Adipocyte (in vitro differentiated cells): ENCODE data around the gene CAMK2B.

Experiments used
- DNase-seq: peaks from one replicate; pipeline ENCODE4 v3.0.0-alpha.2; 2015; ENCODE audit warnings: low read depth
- H3K27me3 ChIP-seq: replicated peaks from 2 replicates; pipeline ENCODE4 v1.7.0; 2013; ENCODE audit warnings: mild to moderate bottlenecking, low read length, moderate library complexity; ENCODE audit not compliant: control insufficient read depth, insufficient read depth
- H3K36me3 ChIP-seq: 2 replicates; pipeline ENCODE4 v1.7.0; 2013; ENCODE audit warnings: low read length, mild to moderate bottlenecking, moderate library complexity; ENCODE audit not compliant: control insufficient read depth, insufficient read depth, severe bottlenecking
- H3K4me1 ChIP-seq: 2 replicates; pipeline ENCODE4 v1.7.0; 2013; ENCODE audit warnings: mild to moderate bottlenecking, low read length, moderate library complexity; ENCODE audit not compliant: control insufficient read depth, insufficient read depth
- H3K4me3 ChIP-seq: 2 replicates; pipeline ENCODE4 v1.7.0; 2013; ENCODE audit warnings: mild to moderate bottlenecking, low read length, moderate library complexity
- H3K9ac ChIP-seq: 2 replicates; pipeline ENCODE4 v1.7.0; 2013; ENCODE audit warnings: mild to moderate bottlenecking, low read length, moderate library complexity
- H3K9me3 ChIP-seq: 2 replicates; pipeline ENCODE4 v1.7.0; 2013; ENCODE audit warnings: mild to moderate bottlenecking, low read length, moderate library complexity; ENCODE audit not compliant: control insufficient read depth

Gene CAMK2B

DNA sequence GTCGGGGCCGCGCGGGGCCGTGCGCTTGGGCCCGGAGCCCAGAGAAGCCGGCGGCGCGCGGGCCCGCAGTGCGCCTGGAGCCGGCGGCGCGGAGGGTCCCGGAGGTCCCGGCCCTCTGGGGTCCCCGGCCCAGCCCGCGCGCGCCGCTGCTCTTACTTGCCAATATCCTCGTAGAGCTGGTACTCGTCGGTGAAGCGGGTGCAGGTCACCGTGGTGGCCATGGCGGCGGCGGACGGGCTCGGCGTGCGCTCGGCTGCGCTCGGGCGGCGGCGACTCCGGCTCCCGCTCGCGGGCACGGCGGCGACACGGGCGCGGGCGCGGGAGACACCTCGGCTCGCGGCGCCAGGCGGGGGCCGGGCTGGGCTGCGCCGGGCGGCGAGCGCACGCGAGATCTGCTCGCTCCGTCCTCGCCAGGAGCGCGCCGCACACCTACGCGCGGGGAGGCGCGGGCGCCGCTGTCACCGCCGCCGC, at the start of gene CAMK2B:
Gene CAMK2B, minus strand, starts transcription at position 394 of the 471 bp plus-strand sequence. Its CDS starts 173 bp downstream, at position 221.
- peak; percentile 19 for DNase-seq
- Histone ChIP-seq H3K36me3 (no peaks in the 10 kb centered on the region), H3K4me3 (no peak within 1 kb of the TSS), H3K9me3 (no peaks in the 10 kb centered on the region), H3K4me1 (peaks cover 3% of the 10 kb centered on the region), H3K27me3 (peaks cover 11% of the 10 kb centered on the region), H3K9ac (no peak within 1 kb of the TSS)

DNA sequence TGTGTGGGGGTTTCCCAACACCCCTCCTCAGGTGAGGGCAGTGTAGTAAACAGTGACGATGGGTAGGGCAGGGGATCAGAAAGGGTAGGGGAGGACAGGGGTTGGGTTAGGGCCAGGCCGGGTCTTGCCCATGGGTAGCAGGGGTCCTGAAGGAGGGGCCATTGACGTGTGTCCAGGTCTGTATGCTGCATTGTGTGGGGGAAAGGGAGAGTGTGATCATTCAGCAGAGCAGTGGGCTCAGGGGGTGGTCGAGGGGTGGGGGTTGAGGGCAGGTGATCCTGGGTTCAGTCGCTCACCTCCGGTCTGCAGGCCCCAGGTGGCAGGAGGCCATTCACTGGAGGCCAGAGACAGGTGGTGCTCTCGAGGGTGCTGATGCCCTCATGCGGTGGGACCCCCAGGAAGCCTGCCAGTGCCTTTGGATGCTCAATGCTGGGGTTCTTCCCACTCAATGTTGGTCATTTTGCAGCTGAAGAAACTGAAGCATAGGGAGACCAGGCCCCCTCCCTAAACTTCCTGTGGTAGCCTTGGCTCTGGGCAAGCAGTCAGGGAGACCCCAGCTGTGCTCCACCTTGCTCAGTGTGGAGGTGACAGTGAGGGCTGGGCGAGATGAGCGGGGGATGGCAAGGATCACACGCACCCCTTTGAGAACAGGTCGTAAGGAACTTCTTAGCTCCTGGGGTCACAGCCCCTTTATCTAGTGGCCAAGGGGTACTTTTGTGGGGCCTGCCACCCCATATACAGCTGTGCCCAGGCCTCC, 48.8 kb upstream of the CAMK2B start:
- H3K4me1 ChIP-seq: peaks cover 30% of the 10 kb centered on the region
- no peaks in the 10 kb centered on the region for H3K27me3 ChIP-seq
- no peaks in the 10 kb centered on the region for H3K36me3 ChIP-seq
- no peaks in the 10 kb centered on the region for H3K9me3 ChIP-seq
- no peak overlapping the region for H3K4me3 ChIP-seq
- DNase-seq: no peak
- H3K9ac ChIP-seq: no peak overlapping the region

DNA sequence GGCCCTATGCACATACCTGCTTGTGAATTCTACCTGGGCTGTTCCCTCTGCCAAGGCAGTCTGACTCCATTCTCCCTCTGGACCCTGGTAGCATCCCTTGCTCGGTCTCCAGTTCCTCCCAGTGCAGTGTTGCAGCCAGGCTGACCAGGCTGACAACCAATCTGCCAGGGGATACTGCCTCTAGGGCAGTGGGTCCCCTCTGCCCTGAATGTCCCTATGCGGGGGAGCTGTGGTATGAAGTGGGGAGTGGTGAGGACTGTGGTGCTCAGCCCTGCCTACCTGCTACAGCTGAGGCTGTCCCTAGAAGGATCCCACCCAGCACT, 48.0 kb upstream of the CAMK2B start:
- no peak overlapping the region for H3K4me3 ChIP-seq
- H3K36me3 ChIP-seq: no peaks in the 10 kb centered on the region
- DNase-seq: no peak
- H3K9me3 ChIP-seq: no peaks in the 10 kb centered on the region
- no peaks in the 10 kb centered on the region for H3K27me3 ChIP-seq
- no peak overlapping the region for H3K9ac ChIP-seq
- H3K4me1 ChIP-seq: peaks cover 28% of the 10 kb centered on the region

DNA sequence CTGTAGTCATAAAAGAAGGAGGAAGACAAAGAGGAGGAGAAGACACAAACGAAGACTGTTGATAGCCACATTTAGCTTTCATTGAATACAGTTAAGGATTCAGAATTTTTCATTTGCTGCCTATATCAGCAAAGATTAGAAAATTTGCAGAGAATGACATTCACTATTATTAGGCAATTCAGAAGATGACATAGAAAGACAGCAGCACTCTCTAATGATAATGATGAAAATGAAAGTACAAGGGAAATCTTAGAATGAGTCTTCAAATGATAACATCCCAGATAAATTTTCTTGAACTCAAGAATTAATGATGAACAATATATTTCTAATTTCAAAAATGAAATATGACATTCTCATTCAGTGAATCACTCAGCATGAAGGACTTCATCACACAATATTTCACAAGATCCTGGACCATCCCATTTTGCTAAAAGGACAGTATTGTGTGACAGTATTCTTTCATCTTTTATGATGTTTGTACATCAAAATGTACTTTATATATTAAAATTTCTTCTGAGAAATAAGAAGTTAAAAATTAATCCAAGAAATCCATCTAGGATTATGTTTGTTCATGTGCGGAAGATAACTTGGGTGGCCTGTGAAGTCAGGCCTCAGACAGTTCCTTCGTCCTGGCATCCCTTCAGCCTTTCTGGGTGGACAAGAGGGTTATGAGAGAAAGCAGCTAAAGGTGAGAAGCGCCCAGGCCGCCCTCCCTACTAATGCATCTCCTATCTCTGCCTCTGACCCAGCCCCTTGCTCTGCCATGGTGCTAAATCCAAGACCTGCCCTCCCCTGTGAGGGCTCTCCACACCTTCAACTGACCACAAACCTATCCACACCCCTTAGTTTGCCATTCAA, 47.4 kb upstream of the CAMK2B start:
- H3K9ac ChIP-seq: no peak overlapping the region
- peak; percentile 42 for DNase-seq
- no peak overlapping the region for H3K4me3 ChIP-seq
- H3K4me1 ChIP-seq: peaks cover 23% of the 10 kb centered on the region
- no peaks in the 10 kb centered on the region for H3K27me3 ChIP-seq
- H3K36me3 ChIP-seq: no peaks in the 10 kb centered on the region
- no peaks in the 10 kb centered on the region for H3K9me3 ChIP-seq

DNA sequence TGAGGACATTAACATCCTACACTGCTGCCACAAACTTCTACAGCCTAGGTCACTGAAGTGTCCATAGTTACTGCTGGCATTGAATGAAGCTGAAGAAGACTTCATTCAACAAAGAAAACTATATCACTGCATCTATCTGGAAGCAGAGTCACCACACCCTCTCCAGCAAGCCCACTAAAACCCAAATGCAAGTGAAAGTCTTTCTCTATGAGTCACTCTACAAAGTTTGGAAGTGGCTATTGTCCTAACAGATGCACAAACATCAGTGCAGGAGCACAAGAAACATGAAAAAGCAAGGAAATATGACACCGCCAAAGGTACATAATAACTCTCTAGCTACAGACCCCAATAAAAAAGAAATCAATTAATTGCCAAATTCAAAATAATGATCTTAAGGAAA, 43.5 kb upstream of the CAMK2B start:
- no peak for DNase-seq
- Histone ChIP-seq H3K4me1 (peaks cover 22% of the 10 kb centered on the region), H3K9me3 (no peaks in the 10 kb centered on the region), H3K4me3 (no peak overlapping the region), H3K27me3 (no peaks in the 10 kb centered on the region), H3K9ac (no peak overlapping the region), H3K36me3 (no peaks in the 10 kb centered on the region)

DNA sequence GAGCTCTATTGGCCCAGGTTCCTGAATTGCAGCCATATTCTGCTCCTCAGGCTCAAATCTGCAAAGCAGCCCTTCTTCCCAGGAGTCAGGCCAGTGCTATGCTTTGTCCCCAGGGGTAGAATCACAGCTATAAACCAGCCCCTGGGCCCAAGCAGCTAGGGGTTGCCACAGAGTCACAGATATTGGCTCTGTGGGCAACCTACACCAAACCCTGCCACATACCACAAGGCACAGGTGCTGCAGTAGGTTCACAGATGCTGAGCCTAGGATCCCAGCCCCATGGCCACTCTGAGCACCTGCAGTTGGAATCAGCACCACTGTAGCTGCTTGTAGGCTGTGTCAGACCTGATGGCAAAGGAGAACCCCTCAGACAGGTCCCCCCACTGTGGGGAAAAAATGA, 43.1 kb upstream of the CAMK2B start:
- Histone ChIP-seq H3K4me1 (peaks cover 19% of the 10 kb centered on the region), H3K27me3 (no peaks in the 10 kb centered on the region), H3K36me3 (no peaks in the 10 kb centered on the region), H3K9ac (no peak overlapping the region), H3K9me3 (no peaks in the 10 kb centered on the region), H3K4me3 (no peak overlapping the region)
- no peak for DNase-seq

DNA sequence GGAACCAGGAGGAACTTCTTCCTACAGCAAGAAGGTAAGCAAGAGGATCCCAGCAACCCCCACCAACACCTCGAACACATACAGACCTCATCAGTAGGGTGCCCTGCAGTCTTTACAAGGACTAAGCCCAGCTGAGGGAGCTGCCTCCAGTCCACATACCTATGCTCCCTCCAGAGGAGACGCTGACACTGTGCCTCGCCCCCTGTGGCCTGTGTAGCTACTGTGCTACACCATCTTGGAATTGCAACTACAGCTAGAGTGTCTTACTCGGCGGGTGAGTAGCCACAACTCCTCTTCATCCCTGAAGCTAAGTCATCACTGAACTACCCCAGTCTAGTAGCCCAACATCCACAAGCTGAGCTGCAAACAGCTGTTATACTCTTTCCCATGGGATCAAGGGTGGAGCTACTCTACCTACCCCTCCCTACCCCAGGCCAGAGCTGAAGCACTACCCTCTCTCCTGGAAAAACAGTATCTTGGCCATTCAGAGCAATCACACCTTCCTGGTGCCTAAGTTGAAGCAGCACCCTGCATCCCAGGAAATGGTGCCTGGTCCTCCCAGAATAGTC, 42.2 kb upstream of the CAMK2B start:
- Histone ChIP-seq H3K9ac (no peak overlapping the region), H3K4me3 (no peak overlapping the region), H3K27me3 (no peaks in the 10 kb centered on the region), H3K4me1 (peaks cover 12% of the 10 kb centered on the region), H3K36me3 (no peaks in the 10 kb centered on the region), H3K9me3 (no peaks in the 10 kb centered on the region)
- DNase-seq: no peak

DNA sequence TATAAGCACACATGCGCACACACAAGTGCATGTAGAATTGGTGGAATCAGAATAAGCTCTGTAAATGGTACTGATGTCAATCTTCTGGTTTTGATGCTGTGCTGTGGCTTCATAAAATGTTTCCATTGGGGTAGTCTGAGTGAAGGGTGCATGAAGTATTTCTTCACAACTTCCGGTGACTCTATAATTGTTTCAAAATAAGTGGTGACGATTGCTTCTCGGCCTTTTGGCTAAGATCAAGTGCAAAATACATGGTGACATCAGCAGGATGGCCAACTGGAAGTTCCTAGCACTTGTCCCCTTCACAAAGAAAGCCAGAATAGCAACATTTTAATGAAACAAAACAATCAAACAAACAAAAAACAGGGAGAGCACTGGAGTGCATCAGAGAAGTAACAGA, 41.6 kb upstream of the CAMK2B start:
- peaks cover 6% of the 10 kb centered on the region for H3K4me1 ChIP-seq
- no peaks in the 10 kb centered on the region for H3K9me3 ChIP-seq
- no peaks in the 10 kb centered on the region for H3K36me3 ChIP-seq
- H3K4me3 ChIP-seq: no peak overlapping the region
- DNase-seq: no peak
- H3K9ac ChIP-seq: no peak overlapping the region
- no peaks in the 10 kb centered on the region for H3K27me3 ChIP-seq

DNA sequence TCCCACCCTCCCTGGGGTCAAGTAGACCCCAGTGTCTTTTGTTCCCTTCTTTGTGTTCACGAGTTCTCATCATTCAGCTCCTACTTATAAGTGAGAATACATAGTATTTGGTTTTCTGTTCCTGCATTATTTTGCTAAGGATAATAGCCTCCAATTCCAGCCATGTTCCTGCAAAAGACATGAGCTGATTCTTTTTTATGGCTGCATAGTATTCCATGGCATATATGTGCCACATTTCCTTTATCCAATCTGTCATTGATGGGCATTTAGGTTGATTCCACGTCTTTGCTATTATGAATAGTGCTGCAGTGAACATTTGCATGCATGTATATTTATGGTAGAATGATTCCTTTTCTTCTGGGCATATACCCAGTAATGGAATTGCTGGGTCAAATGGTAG, 28.3 kb upstream of the CAMK2B start:
- no peaks in the 10 kb centered on the region for H3K4me1 ChIP-seq
- no peak overlapping the region for H3K4me3 ChIP-seq
- H3K9ac ChIP-seq: no peak overlapping the region
- no peak for DNase-seq
- peaks cover 3% of the 10 kb centered on the region for H3K27me3 ChIP-seq
- peaks cover 37% of the 10 kb centered on the region for H3K9me3 ChIP-seq
- no peaks in the 10 kb centered on the region for H3K36me3 ChIP-seq

DNA sequence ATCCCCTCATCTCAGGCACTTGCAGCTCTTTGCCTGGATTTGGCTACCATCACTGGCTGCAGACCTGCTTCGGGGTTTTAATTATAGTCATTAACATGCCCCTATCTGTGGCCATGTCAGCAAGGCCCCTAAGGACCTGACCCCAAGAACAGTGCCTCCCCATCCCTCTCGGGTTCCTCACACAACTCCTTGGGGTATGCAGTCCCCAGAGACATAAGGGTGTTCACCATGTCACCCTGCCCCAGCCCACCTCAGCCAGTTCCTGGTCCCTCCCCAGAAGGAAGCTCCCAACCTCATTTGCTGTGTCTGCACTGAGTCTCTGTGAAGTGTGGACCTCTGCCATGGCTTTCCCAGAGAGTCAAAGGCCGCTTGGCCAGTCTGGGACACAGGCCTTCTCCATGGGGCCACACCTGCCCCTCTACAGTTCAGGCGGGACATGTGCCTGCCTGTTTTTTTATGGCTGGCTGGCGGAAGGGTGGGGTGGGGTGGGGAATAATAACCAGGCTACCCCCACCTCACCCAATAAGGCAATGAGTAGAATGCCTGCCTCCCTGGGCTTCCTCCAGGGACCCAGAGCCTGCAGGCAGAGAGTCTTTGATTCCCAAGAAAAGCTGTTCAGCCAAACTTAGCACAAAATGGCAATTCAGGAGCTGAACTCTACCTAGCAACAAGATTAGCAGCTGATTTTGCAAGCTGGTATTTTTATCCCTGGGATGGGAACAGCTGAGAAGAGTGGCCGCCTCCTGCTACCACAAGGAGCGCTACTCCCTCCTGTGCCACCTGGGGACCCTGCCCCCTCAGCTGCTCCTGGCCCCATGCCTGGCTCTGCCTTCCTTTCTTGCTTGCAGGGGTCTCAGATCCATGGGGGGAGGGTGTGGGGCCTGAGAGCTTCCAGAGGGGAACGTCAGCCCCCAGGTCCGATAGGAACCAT, 23.7 kb upstream of the CAMK2B start:
- no peaks in the 10 kb centered on the region for H3K36me3 ChIP-seq
- peaks cover 4% of the 10 kb centered on the region for H3K27me3 ChIP-seq
- H3K9ac ChIP-seq: no peak overlapping the region
- no peak overlapping the region for H3K4me3 ChIP-seq
- H3K9me3 ChIP-seq: peaks cover 13% of the 10 kb centered on the region
- DNase-seq: no peak
- no peaks in the 10 kb centered on the region for H3K4me1 ChIP-seq
